ENCODE measurements around the gene KCNJ6. TPM values are rescaled to one million over a fixed set of nuclear protein-coding genes. Genes with fewer than 3 reads are reported as not detected.
"Not testable (repeated sequence)": the region's sequence is repeated elsewhere in the genome, so short reads cannot be mapped to it uniquely, and the experiment has no call there.

The KCNJ6 gene
- total RNA-seq, 1 donor from 2014 or later: not detected

GRCh38 chr21:37582590-37582989, 333.7 kb downstream of the KCNJ6 start:
- ATAC-seq: peak; percentile 82
- no peak for DNase-seq (ENCODE audit: low spot score)

DNA sequence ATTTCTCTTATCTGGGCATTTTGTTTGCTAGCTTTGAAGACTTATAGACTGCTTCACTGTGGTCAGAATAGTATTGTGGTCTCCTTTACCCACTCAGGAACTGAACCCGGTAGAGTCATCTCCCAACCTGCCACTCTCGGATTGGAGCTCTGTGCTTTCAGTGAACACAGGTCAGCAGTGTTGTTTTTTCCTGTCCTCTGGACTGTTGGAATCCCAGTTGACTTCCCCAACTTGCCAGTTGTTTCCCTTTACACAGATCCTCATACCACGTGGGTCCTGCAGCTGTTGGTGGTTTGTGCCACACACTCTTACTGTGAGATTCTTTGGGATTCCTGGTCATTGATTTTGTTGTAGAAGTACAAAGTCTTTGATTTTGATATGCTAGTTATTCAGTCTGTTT, 335.6 kb downstream of the KCNJ6 start:
- DNase-seq (ENCODE audit: low spot score): no peak
- no peak for ATAC-seq

- ATAC-seq: no peak
- DNase-seq (ENCODE audit: low spot score): no peak
Measured at GRCh38 chr21:37579356-37579755, 336.9 kb downstream of the KCNJ6 start.

GRCh38 chr21:37578471-37579126, 337.7 kb downstream of the KCNJ6 start:
- ATAC-seq (no peak), DNase-seq (ENCODE audit: low spot score) (no peak)

- not testable (repeated sequence) for DNase-seq (ENCODE audit: low spot score); ATAC-seq
Measured at GRCh38 chr21:37576929-37577328, 339.3 kb downstream of the KCNJ6 start.

- ATAC-seq (no peak), DNase-seq (ENCODE audit: low spot score) (no peak)
Measured at GRCh38 chr21:37575580-37575979, 340.7 kb downstream of the KCNJ6 start.

GRCh38 chr21:37574751-37575150, 341.5 kb downstream of the KCNJ6 start:
- no peak for DNase-seq (ENCODE audit: low spot score)
- ATAC-seq: no peak

DNA sequence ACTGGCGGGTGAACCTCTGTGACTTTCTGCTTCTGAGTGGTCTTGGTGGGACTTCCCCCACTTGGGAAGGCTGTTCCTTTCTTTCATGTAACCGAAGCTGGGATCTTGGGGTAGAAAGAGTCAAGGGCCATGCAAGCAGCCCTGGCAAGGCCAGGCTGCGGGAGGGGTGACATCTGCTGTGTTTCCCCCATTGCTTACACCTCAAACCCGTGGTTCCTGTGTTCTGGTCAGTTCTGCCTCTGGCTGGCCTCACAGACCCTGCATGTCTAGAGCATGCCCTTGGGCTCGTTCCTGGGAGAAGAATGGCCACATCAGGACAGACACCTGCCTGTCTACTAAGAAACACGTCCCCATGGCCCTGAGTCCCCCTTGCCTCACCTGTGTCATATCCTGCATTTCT, 341.9 kb downstream of the KCNJ6 start:
- ATAC-seq: no peak
- no peak for DNase-seq (ENCODE audit: low spot score)

GRCh38 chr21:37571442-37571841, 344.8 kb downstream of the KCNJ6 start:
- no peak for ATAC-seq

GRCh38 chr21:37568916-37569315, 347.3 kb downstream of the KCNJ6 start:
- no peak for ATAC-seq

More at GRCh38 chr21:37571442-37571841, 344.8 kb downstream of the KCNJ6 start:
- DNase-seq (ENCODE audit: low spot score): no peak

GRCh38 chr21:37568415-37568814, 347.8 kb downstream of the KCNJ6 start:
- ATAC-seq: no peak

More at GRCh38 chr21:37568916-37569315, 347.3 kb downstream of the KCNJ6 start:
- DNase-seq (ENCODE audit: low spot score): no peak

DNA sequence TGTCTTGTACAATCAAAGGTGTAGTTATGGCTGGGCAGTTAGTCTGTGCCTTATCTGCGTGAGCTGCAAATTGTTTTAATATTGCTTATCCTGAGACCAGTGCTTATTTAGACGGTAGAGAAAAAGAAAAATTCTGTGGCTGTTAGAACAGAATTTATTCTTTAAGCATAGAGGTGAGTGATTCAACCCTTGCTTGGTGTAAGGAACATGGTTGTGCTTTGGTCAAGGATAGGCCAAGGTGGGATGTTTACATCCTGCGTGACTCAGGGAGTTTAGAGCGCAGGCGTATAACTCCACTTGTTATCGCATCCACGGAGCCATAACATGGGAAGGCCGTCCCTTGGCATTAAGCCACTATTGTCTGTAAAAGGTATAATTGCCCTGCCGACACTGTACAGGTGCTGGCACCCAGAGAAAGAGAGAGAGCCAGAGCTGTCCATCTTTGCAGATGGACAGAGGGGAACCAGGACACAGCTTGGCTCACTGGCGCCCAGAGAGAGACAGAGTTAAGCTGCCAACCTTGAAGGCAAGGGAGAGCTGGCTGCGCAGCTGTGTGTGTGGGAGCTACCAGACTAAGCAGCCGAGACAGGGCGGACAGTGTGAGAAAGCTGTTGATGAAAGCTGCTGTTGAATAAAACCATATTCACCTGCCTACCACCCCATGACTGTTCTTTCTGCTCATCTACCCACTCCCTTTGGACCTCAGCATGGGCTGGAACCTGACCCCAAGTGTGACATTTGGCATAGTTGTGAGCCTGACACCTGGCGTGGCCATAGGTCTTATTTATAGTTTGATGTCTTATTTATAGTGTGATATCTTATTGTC, 349.3 kb downstream of the KCNJ6 start:
- ATAC-seq: no peak
- no peak for DNase-seq (ENCODE audit: low spot score)

More at GRCh38 chr21:37568415-37568814, 347.8 kb downstream of the KCNJ6 start:
- no peak for DNase-seq (ENCODE audit: low spot score)

DNA sequence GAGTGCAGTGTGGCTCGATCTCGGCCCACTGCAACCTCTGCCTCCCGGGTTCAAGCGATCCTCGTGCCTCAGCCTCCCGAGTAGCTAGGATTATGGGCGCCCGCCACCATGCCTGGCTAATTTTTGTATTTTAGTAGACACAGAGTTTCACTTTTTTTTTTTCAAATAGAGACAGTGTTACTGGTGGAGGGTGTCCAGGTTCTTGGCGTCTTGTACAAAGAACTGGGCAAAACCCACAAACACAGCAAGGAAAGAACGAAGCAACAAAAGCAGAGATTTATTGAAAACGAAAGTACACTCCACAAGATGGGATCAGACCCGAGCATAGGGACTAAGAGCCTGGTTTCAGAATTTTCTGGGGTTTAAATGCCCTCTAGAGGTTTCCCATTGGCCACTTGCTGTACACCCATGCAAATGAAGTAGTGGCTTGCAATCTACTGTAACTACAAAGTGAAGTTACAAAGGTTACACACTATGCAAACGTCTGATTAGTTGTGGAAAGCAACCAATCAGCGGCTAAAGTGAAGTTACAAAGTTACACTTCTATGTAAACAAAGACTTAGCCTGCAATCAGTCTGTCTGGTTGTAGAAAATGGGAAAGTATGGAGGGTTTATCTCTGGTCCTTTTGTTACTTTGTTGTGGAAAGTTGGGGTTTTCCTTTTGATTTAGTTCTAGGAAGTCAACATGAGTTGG, 350.6 kb downstream of the KCNJ6 start:
- peak; percentile 71 for ATAC-seq
- peak; percentile 66 for DNase-seq (ENCODE audit: low spot score)

GRCh38 chr21:37564924-37565529, 351.2 kb downstream of the KCNJ6 start:
- no peak for DNase-seq (ENCODE audit: low spot score)
- no peak for ATAC-seq

- DNase-seq (ENCODE audit: low spot score) (peak; percentile 54), ATAC-seq (peak; percentile 30)
Measured at GRCh38 chr21:37564341-37564923, 351.8 kb downstream of the KCNJ6 start.

- ATAC-seq (peak; percentile 88), DNase-seq (ENCODE audit: low spot score) (peak; percentile 95)
Measured at GRCh38 chr21:37563641-37564340, 352.5 kb downstream of the KCNJ6 start.

- peak; percentile 52 for DNase-seq (ENCODE audit: low spot score)
- ATAC-seq: peak; percentile 8
Measured at GRCh38 chr21:37562920-37563640, 353.2 kb downstream of the KCNJ6 start.

GRCh38 chr21:37561941-37562919, 354.0 kb downstream of the KCNJ6 start:
- ATAC-seq (no peak), DNase-seq (ENCODE audit: low spot score) (no peak)
